HCT116 (cell line): ENCODE measurements around the gene KRTAP9-9. TPM values are rescaled to one million over a fixed set of nuclear protein-coding genes. Genes with fewer than 3 reads are reported as not detected.

Experiments used
- ATAC-seq: fragments of 200-7000 bp; cut with Tn5 transposase; 2 replicates; pipeline ENCODE4 v1.9.1; 2020; ENCODE audit warnings: mild to moderate bottlenecking, moderate library complexity
- BruUV-seq: library from RNA; stranded (reverse); fragments of 400-500 nt; replicated peaks from 2 replicates; lab custom pipeline; 2021; lab: Mats Ljungman, UMichigan
- CTCF ChIA-PET: fragments of 300-600 bp; sonication (Branson Sonifier 250); formaldehyde crosslinking; loops from one replicate; lab custom pipeline; 2021; ENCODE audit warnings: antibody characterized with exemption; lab: Charles Lee
- POLR2A ChIA-PET: fragments of 300-600, 350-600 bp; sonication (Branson Sonifier 250); formaldehyde crosslinking; loops from one replicate; lab custom pipeline; 2021; ENCODE audit warnings: antibody characterized with exemption; lab: Charles Lee
- RAD21 ChIA-PET, 2 experiments: fragments of 300-600 bp; sonication (Branson Sonifier 250); formaldehyde crosslinking; loops; one replicate each; lab custom pipeline; 2023; ENCODE audit warnings: low total read pairs in 2 of 2; ENCODE audit not compliant: uncharacterized antibody in 2 of 2, unreplicated experiment in 2 of 2, low non-redundant PET in 1 of 2; lab: Charles Lee
- DNase-seq: peaks from one replicate; pipeline ENCODE4 v3.0.0-alpha.2; 2010; ENCODE audit warnings: low read depth, low spot score
- H2AFZ ChIP-seq: fragments of 200-600 bp; shearing (Covaris generic), sonication (generic); 2 replicates; pipeline ENCODE4 v1.6.1; 2017; ENCODE audit warnings: low read depth, mixed run types, mixed read lengths, antibody characterized with exemption, low read length; ENCODE audit not compliant: poor library complexity, severe bottlenecking
- H3K27ac ChIP-seq: 2 replicates; pipeline ENCODE4 v1.5.1; 2012; ENCODE audit warnings: low read depth, low read length
- H3K27me3 ChIP-seq: fragments of 200-600 bp; sonication (generic); 2 replicates; pipeline ENCODE4 v1.6.1; 2016; ENCODE audit warnings: mixed run types, low read length, mixed read lengths; ENCODE audit not compliant: insufficient read depth
- H3K36me3 ChIP-seq, 2 experiments: fragments of 200-500 bp in 1 of 2; fragments of 200-600 bp in 1 of 2; sonication (Bioruptor generic) in 1 of 2; sonication (generic) in 1 of 2; 2 replicates each; pipeline versions ENCODE4 v1.5.1 to v1.6.1; 2014 to 2016; ENCODE audit warnings: low read length in 2 of 2, inconsistent platforms in 1 of 2, mixed read lengths in 1 of 2, mixed run types in 1 of 2; ENCODE audit not compliant: insufficient read depth in 2 of 2, control insufficient read depth in 1 of 2
- H3K4me1 ChIP-seq, 2 experiments: fragments of 200-600 bp in 1 of 2; sonication (generic) in 1 of 2; 2 replicates each; pipeline versions ENCODE4 v1.5.1 to v1.6.1; 2012 to 2017; ENCODE audit warnings: low read length in 2 of 2, inconsistent platforms in 1 of 2, mild to moderate bottlenecking in 1 of 2, mixed read lengths in 1 of 2, mixed run types in 1 of 2, moderate library complexity in 1 of 2; ENCODE audit not compliant: insufficient read depth in 2 of 2, control insufficient read depth in 1 of 2
- H3K4me2 ChIP-seq: fragments of 200-600 bp; sonication (generic); 2 replicates; pipeline ENCODE4 v1.6.1; 2017; ENCODE audit warnings: mixed run types, low read length, mixed read lengths
- H3K4me3 ChIP-seq, 2 experiments: fragments of 200-600 bp in 1 of 2; sonication (generic) in 1 of 2; replicated peaks in 1 of 2; 2 replicates each; pipeline ENCODE4 v1.5.1; 2011 to 2016; ENCODE audit warnings: low read length in 2 of 2, control low read depth in 1 of 2, low read depth in 1 of 2, mild to moderate bottlenecking in 1 of 2, mixed read lengths in 1 of 2, mixed run types in 1 of 2
- H3K79me2 ChIP-seq: fragments of 200-600 bp; sonication (generic); 2 replicates; pipeline ENCODE4 v1.6.1; 2017; ENCODE audit warnings: mild to moderate bottlenecking, mixed run types, low read length, moderate library complexity, mixed read lengths; ENCODE audit not compliant: insufficient read depth
- H3K9ac ChIP-seq: fragments of 200-600 bp; sonication (generic); 2 replicates; pipeline ENCODE4 v1.6.1; 2016; ENCODE audit warnings: low read length, mixed read lengths
- H3K9me2 ChIP-seq: fragments of 200-600 bp; sonication (generic), shearing (Covaris generic); 2 replicates; pipeline ENCODE4 v1.6.1; 2017; ENCODE audit warnings: mixed run types, mild to moderate bottlenecking, moderate library complexity; ENCODE audit not compliant: insufficient read depth
- H3K9me3 ChIP-seq, 2 experiments: fragments of 200-500 bp in 1 of 2; fragments of 200-600 bp in 1 of 2; sonication (Bioruptor generic) in 1 of 2; sonication (generic) in 1 of 2; 2 replicates each; pipeline ENCODE4 v1.6.1; 2014 to 2017; ENCODE audit warnings: low read length in 2 of 2, mixed read lengths in 2 of 2, inconsistent platforms in 1 of 2, low read depth in 1 of 2, mild to moderate bottlenecking in 1 of 2, mixed run types in 1 of 2, moderate library complexity in 1 of 2; ENCODE audit not compliant: control insufficient read depth in 1 of 2, insufficient read depth in 1 of 2
- H4K20me1 ChIP-seq: fragments of 200-600 bp; sonication (generic), shearing (Covaris generic); 2 replicates; pipeline ENCODE4 v1.6.1; 2017; ENCODE audit warnings: mixed run types, mild to moderate bottlenecking, moderate library complexity; ENCODE audit not compliant: insufficient read depth
- JUND ChIP-seq: IDR thresholded peaks from 2 replicates; pipeline ENCODE4 v1.6.1; 2012
- POLR2AphosphoS5 ChIP-seq: IDR thresholded peaks from 2 replicates; pipeline ENCODE4 v1.6.1; 2011; ENCODE audit warnings: mild to moderate bottlenecking, low read depth, low read length, moderate library complexity
- SIN3A ChIP-seq: IDR thresholded peaks from 2 replicates; pipeline ENCODE4 v1.6.1; 2012; ENCODE audit warnings: low read depth
- TCF7L2 ChIP-seq: IDR thresholded peaks from 2 replicates; pipeline ENCODE4 v1.7.0; 2011; ENCODE audit warnings: borderline replicate concordance, inconsistent platforms; ENCODE audit not compliant: insufficient read depth, insufficient read length; ENCODE audit errors: extremely low read depth
- ZNF274 ChIP-seq: fragments of 200-500 bp; sonication (Bioruptor generic); IDR thresholded peaks from 2 replicates; pipeline ENCODE4 v1.6.1; 2014; ENCODE audit warnings: mild to moderate bottlenecking, low read depth, low read length, inconsistent platforms
- intact Hi-C: fragments of 100-400 bp; cut with micrococcal nuclease; formaldehyde crosslinking; loops from 2 replicates; pipeline ENCODE4 v1.10.0; 2022
- total RNA-seq: library from RNA; stranded (reverse); gene quantifications from one replicate; pipeline ENCODE4 v1.2.1, GENCODE V29; 2021; ENCODE audit not compliant: unreplicated experiment
- TF ChIP-seq, protein P1 (sequence below), 3 experiments: fragments of 200-600 bp in 1 of 3; sonication (generic) in 1 of 3; IDR thresholded peaks in 2 of 3; conservative IDR thresholded peaks in 1 of 3; 2 replicates each; pipeline ENCODE4 v1.5.1; 2012 to 2017; ENCODE audit warnings: low read depth in 2 of 3, low read length in 2 of 3, antibody characterized with exemption in 1 of 3, borderline replicate concordance in 1 of 3, control low read depth in 1 of 3, mild to moderate bottlenecking in 1 of 3, mixed read lengths in 1 of 3, mixed run types in 1 of 3, moderate library complexity in 1 of 3; ENCODE audit not compliant: insufficient read depth in 1 of 3
- TF ChIP-seq, protein P2 (sequence below): IDR thresholded peaks from 2 replicates; pipeline ENCODE4 v1.6.1; 2012
- TF ChIP-seq, protein P3 (sequence below): IDR thresholded peaks from 2 replicates; pipeline ENCODE4 v1.6.1; 2011; ENCODE audit warnings: mild to moderate bottlenecking, low read length, moderate library complexity; ENCODE audit not compliant: insufficient replicate concordance; ENCODE audit errors: extremely low read depth

Gene KRTAP9-9
- total RNA-seq, 1 experiment from 2014 or later = not detected

DNA sequence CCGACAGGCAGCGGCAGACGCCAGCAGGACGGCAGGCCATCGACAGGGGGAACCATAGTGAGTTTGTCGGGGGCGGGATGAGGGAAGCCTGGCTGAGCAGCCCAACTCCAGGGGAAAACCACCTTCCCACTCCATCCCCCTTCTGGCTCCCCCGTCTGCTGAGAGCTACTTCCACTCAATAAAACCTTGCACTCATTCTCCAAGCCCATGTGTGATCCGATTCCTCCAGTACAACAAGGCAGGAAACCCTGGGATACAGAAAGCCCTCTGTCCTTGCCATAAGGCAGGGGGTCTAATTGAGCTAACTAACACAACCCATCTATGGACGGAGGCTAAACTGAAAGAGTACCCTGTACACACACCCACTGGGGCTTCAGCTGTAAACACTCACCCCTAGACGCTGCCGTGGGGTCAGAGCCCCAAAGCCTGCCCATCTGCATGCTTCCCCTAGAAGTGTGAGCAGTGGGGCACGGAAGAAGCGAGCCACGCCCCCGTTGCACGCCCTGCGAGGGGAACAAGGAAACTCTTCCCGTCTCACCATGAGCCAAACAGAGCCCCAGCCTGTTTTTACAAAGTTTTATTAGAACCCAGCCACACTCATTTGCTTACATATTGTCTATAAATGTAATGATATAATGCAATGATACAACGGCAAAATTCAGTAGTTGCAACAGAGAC lies 43.4 kb downstream of the KRTAP9-9 start:
- no peak overlapping the region for H2AFZ ChIP-seq
- H3K9ac ChIP-seq = no peak overlapping the region
- DNase-seq (no peak), ATAC-seq (no peak)
- no peaks in the 10 kb centered on the region for H3K9me2 ChIP-seq
- no peak overlapping the region for H3K4me3 ChIP-seq
- no peaks in the 10 kb centered on the region for H3K36me3 ChIP-seq
- no peak overlapping the region for H3K4me2 ChIP-seq
- no peaks in the 10 kb centered on the region for H3K79me2 ChIP-seq
- no peaks in the 10 kb centered on the region for H3K27me3 ChIP-seq
- no TSS peak for BruUV-seq
- no peak overlapping the region for H3K27ac ChIP-seq
- H3K9me3 ChIP-seq = peaks cover 0 to 14% of the 10 kb centered on the region in 2 experiments; a peak in 1 of 4 replicates
- no peak for TF ChIP-seq TCF7L2
- no peak for TF ChIP-seq JUND
- TF ChIP-seq, protein P1, sequence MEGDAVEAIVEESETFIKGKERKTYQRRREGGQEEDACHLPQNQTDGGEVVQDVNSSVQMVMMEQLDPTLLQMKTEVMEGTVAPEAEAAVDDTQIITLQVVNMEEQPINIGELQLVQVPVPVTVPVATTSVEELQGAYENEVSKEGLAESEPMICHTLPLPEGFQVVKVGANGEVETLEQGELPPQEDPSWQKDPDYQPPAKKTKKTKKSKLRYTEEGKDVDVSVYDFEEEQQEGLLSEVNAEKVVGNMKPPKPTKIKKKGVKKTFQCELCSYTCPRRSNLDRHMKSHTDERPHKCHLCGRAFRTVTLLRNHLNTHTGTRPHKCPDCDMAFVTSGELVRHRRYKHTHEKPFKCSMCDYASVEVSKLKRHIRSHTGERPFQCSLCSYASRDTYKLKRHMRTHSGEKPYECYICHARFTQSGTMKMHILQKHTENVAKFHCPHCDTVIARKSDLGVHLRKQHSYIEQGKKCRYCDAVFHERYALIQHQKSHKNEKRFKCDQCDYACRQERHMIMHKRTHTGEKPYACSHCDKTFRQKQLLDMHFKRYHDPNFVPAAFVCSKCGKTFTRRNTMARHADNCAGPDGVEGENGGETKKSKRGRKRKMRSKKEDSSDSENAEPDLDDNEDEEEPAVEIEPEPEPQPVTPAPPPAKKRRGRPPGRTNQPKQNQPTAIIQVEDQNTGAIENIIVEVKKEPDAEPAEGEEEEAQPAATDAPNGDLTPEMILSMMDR (IDR thresholded peaks at IDR 0.05 in 2 of 3, conservative IDR thresholded peaks at IDR 0.05 in 1 of 3; ENCODE audit: borderline replicate concordance in 1 of 3, insufficient read depth in 1 of 3, low read depth in 2 of 3, low read length in 2 of 3) = no peak
- TF ChIP-seq SIN3A = no peak
- TF ChIP-seq, protein P2, sequence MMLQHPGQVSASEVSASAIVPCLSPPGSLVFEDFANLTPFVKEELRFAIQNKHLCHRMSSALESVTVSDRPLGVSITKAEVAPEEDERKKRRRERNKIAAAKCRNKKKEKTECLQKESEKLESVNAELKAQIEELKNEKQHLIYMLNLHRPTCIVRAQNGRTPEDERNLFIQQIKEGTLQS = no peak
- TF ChIP-seq, protein P3, sequence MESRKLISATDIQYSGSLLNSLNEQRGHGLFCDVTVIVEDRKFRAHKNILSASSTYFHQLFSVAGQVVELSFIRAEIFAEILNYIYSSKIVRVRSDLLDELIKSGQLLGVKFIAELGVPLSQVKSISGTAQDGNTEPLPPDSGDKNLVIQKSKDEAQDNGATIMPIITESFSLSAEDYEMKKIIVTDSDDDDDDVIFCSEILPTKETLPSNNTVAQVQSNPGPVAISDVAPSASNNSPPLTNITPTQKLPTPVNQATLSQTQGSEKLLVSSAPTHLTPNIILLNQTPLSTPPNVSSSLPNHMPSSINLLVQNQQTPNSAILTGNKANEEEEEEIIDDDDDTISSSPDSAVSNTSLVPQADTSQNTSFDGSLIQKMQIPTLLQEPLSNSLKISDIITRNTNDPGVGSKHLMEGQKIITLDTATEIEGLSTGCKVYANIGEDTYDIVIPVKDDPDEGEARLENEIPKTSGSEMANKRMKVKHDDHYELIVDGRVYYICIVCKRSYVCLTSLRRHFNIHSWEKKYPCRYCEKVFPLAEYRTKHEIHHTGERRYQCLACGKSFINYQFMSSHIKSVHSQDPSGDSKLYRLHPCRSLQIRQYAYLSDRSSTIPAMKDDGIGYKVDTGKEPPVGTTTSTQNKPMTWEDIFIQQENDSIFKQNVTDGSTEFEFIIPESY = no peak
- TF ChIP-seq POLR2AphosphoS5 = no peak
- TF ChIP-seq ZNF274 = no peak
- POLR2A ChIA-PET = no interaction called here
- no peaks in the 10 kb centered on the region for H3K4me1 ChIP-seq
- RAD21 ChIA-PET = no interaction called here
- CTCF ChIA-PET = no interaction called here
- intact Hi-C loops = no loop called here
- no peaks in the 10 kb centered on the region for H4K20me1 ChIP-seq
